ENCODE data around the gene CD99L2. TPM values are rescaled to one million over a fixed set of nuclear protein-coding genes. Genes with fewer than 3 reads are reported as not detected.

CD99L2 gene
- polyA plus RNA-seq, 1 donor from 2014 or later = 61.0 TPM

DNA sequence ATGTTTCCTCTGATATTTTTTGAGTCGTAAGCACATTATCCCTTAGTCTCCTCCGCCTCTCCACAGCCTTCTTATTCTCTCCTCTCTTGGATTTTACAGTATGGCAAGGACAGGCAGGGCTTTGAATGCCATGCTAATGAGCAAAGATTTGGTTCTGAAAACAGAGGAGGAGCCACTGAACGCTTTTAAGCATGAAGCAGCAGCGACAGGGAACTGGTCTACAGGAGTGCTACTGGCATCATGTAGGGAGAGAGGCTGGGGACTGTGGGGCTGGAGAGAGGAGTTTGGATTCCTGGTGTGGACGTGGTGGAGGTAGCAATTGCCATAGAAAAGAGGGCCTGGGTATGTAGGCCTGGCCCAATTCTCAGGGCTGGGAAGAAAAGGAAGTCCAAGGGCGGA is 4.6 kb upstream of the CD99L2 start:
- Histone ChIP-seq H3F3A (ENCODE audit: insufficient read depth, low read length, poor library complexity, severe bottlenecking) (no peaks in the 10 kb centered on the region), H2AFZ (ENCODE audit: low read depth, low read length) (no peak overlapping the region), H4K20me1 (ENCODE audit: insufficient read depth) (no peaks in the 10 kb centered on the region), H3K4me3 (ENCODE audit: low read length) (no peak overlapping the region), H3K27me3 (ENCODE audit: insufficient read depth, low read depth, low read length) (no peaks in the 10 kb centered on the region), H3K36me3 (ENCODE audit: insufficient read depth, low read length) (no peaks in the 10 kb centered on the region), H3K79me2 (replicated peaks; ENCODE audit: insufficient read depth, low read length) (no peaks in the 10 kb centered on the region), H3K9ac (ENCODE audit: low read length) (no peak overlapping the region), H3K9me3 (ENCODE audit: low read length) (no peaks in the 10 kb centered on the region), H3K9me2 (ENCODE audit: insufficient read depth, low read length) (no peaks in the 10 kb centered on the region), H3K27ac (ENCODE audit: low read length) (no peak overlapping the region), H3K4me2 (ENCODE audit: low read length) (no peak overlapping the region)
- TF ChIP-seq EZH2 (IDR thresholded peaks at IDR 0.05; ENCODE audit: borderline replicate concordance, insufficient read depth, low read length, poor library complexity, severe bottlenecking) = no peak
- TF ChIP-seq POLR2AphosphoS5 (IDR thresholded peaks at IDR 0.05) = no peak
- no peak for TF ChIP-seq REST (IDR thresholded peaks at IDR 0.05; ENCODE audit: borderline replicate concordance)
- no peak for TF ChIP-seq EP300 (conservative IDR thresholded peaks at IDR 0.05; ENCODE audit: poor library complexity, severe bottlenecking)
- no peak for TF ChIP-seq MXI1 (conservative IDR thresholded peaks at IDR 0.05; ENCODE audit: poor library complexity, severe bottlenecking)
- TF ChIP-seq, protein P1, sequence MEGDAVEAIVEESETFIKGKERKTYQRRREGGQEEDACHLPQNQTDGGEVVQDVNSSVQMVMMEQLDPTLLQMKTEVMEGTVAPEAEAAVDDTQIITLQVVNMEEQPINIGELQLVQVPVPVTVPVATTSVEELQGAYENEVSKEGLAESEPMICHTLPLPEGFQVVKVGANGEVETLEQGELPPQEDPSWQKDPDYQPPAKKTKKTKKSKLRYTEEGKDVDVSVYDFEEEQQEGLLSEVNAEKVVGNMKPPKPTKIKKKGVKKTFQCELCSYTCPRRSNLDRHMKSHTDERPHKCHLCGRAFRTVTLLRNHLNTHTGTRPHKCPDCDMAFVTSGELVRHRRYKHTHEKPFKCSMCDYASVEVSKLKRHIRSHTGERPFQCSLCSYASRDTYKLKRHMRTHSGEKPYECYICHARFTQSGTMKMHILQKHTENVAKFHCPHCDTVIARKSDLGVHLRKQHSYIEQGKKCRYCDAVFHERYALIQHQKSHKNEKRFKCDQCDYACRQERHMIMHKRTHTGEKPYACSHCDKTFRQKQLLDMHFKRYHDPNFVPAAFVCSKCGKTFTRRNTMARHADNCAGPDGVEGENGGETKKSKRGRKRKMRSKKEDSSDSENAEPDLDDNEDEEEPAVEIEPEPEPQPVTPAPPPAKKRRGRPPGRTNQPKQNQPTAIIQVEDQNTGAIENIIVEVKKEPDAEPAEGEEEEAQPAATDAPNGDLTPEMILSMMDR (IDR thresholded peaks at IDR 0.05; ENCODE audit: poor library complexity, severe bottlenecking) = no peak
- TF ChIP-seq RAD21 (conservative IDR thresholded peaks at IDR 0.05) = no peak

GRCh38 chrX:150902434-150903109 is 4.1 kb upstream of the CD99L2 start:
- Histone ChIP-seq H3K27ac (ENCODE audit: low read length) (no peak overlapping the region), H3K9me2 (ENCODE audit: insufficient read depth, low read length) (no peaks in the 10 kb centered on the region), H3K4me2 (ENCODE audit: low read length) (no peak overlapping the region), H3K36me3 (ENCODE audit: insufficient read depth, low read length) (no peaks in the 10 kb centered on the region), H3K79me2 (replicated peaks; ENCODE audit: insufficient read depth, low read length) (no peaks in the 10 kb centered on the region), H3K9me3 (ENCODE audit: low read length) (no peaks in the 10 kb centered on the region), H3K27me3 (ENCODE audit: insufficient read depth, low read depth, low read length) (no peaks in the 10 kb centered on the region), H3K9ac (ENCODE audit: low read length) (no peak overlapping the region), H3F3A (ENCODE audit: insufficient read depth, low read length, poor library complexity, severe bottlenecking) (no peaks in the 10 kb centered on the region), H3K4me3 (ENCODE audit: low read length) (no peak overlapping the region), H2AFZ (ENCODE audit: low read depth, low read length) (no peak overlapping the region), H4K20me1 (ENCODE audit: insufficient read depth) (no peaks in the 10 kb centered on the region)
- TF ChIP-seq SMC3 (conservative IDR thresholded peaks at IDR 0.05; ENCODE audit: poor library complexity) (no peak), EZH2 (IDR thresholded peaks at IDR 0.05; ENCODE audit: borderline replicate concordance, insufficient read depth, low read length, poor library complexity, severe bottlenecking) (no peak), TAF1 (IDR thresholded peaks at IDR 0.05; ENCODE audit: low read depth) (no peak), POLR2AphosphoS5 (IDR thresholded peaks at IDR 0.05) (no peak), MXI1 (conservative IDR thresholded peaks at IDR 0.05; ENCODE audit: poor library complexity, severe bottlenecking) (no peak), RAD21 (conservative IDR thresholded peaks at IDR 0.05) (no peak), EP300 (conservative IDR thresholded peaks at IDR 0.05; ENCODE audit: poor library complexity, severe bottlenecking) (no peak), REST (IDR thresholded peaks at IDR 0.05; ENCODE audit: borderline replicate concordance) (no peak)
- TF ChIP-seq, protein P1 (IDR thresholded peaks at IDR 0.05; ENCODE audit: poor library complexity, severe bottlenecking) = no peak
